MCF 10A (cell line): Measurements from ENCODE around the gene DICER1. TPM values are rescaled to one million over a fixed set of nuclear protein-coding genes. Genes with fewer than 3 reads are reported as not detected.

Experiments used
- BruUV-seq: library from RNA; stranded (reverse); fragments of 400-500 nt; replicated peaks from 2 replicates; lab custom pipeline; 2021; lab: Mats Ljungman, UMichigan
- CTCF ChIA-PET: fragments of 300-600 bp; sonication (Branson Sonifier 250); formaldehyde crosslinking; extraction: SDS; loops from one replicate; lab custom pipeline; 2021; ENCODE audit warnings: antibody characterized with exemption, inconsistent platforms; lab: Yijun Ruan, JAX
- POLR2A ChIA-PET: fragments of 300-600, 350-650 bp; sonication (Branson Sonifier 250); formaldehyde crosslinking; extraction: SDS; loops from one replicate; lab custom pipeline; 2020; ENCODE audit warnings: antibody characterized with exemption, inconsistent platforms; lab: Yijun Ruan, JAX
- DNase-seq: peaks from one replicate; pipeline ENCODE4 v3.0.0-alpha.2; 2018; ENCODE audit not compliant: unreplicated experiment
- H3K27ac Mint-ChIP-seq: one replicate; pipeline ENCODE4 v1.8.0; 2022; ENCODE audit warnings: mild to moderate bottlenecking, low read depth, mixed read lengths; ENCODE audit not compliant: unreplicated experiment
- H3K27me3 Mint-ChIP-seq: one replicate; pipeline ENCODE4 v1.8.0; 2022; ENCODE audit warnings: mixed read lengths; ENCODE audit not compliant: insufficient read depth, unreplicated experiment
- H3K36me3 Mint-ChIP-seq: one replicate; pipeline ENCODE4 v1.8.0; 2022; ENCODE audit warnings: mild to moderate bottlenecking, moderate library complexity, mixed read lengths; ENCODE audit not compliant: insufficient read depth, unreplicated experiment
- H3K4me1 Mint-ChIP-seq: one replicate; pipeline ENCODE4 v1.8.0; 2022; ENCODE audit warnings: mixed read lengths; ENCODE audit not compliant: insufficient read depth, unreplicated experiment
- H3K4me3 Mint-ChIP-seq: one replicate; pipeline ENCODE4 v1.8.0; 2022; ENCODE audit warnings: mild to moderate bottlenecking, moderate library complexity, mixed read lengths; ENCODE audit not compliant: unreplicated experiment
- H3K9me3 Mint-ChIP-seq: one replicate; pipeline ENCODE4 v1.8.0; 2022; ENCODE audit warnings: mixed read lengths; ENCODE audit not compliant: unreplicated experiment
- CTCF ChIP-seq: fragments of 200-600 bp; IDR thresholded peaks from one replicate; pipeline ENCODE4 v1.8.0; 2022; ENCODE audit warnings: antibody characterized with exemption, mild to moderate bottlenecking; ENCODE audit not compliant: unreplicated experiment
- intact Hi-C: fragments of 100-400 bp; cut with micrococcal nuclease; formaldehyde crosslinking; loops from 2 replicates; pipeline ENCODE4 v1.14.1; 2022
- total RNA-seq: library from RNA; stranded (reverse); gene quantifications from 2 replicates; pipeline ENCODE4 v1.2.3, GENCODE V29; 2022

The DICER1 gene
- total RNA-seq, 1 experiment from 2014 or later = 35.6 TPM

GRCh38 chr14:95088665-95089064, 68.7 kb downstream of the DICER1 start:
- no TSS peak for BruUV-seq
- POLR2A ChIA-PET = interaction anchor here (0.6 to 0.7 kb wide), 3 partner anchors 169 to 581 kb away, joined by 3 read pairs; no protein-coding TSS in a partner anchor
- Mint-ChIP-seq H3K9me3 (no peaks in the 10 kb centered on the region), H3K4me3 (no peak overlapping the region), H3K4me1 (no peaks in the 10 kb centered on the region), H3K27me3 (no peaks in the 10 kb centered on the region), H3K36me3 (peaks cover 86% of the 10 kb centered on the region), H3K27ac (no peak overlapping the region)
- TF ChIP-seq CTCF = no peak
- intact Hi-C loops = no loop called here
- CTCF ChIA-PET = interaction anchor here (0.5 to 1.6 kb wide), 4 partner anchors 11 to 1070 kb away, joined by 3 to 6 read pairs (median 4); no protein-coding TSS in a partner anchor
- DNase-seq = no peak

GRCh38 chr14:95087619-95088018, 69.7 kb downstream of the DICER1 start:
- no peak for TF ChIP-seq CTCF
- no peaks in the 10 kb centered on the region for H3K9me3 Mint-ChIP-seq
- ChIA-PET CTCF (interaction anchor here (1.6 kb wide), 1 partner anchor 12 kb away, joined by 6 read pairs; no protein-coding TSS in a partner anchor), POLR2A (no interaction called here)
- H3K4me1 Mint-ChIP-seq = no peaks in the 10 kb centered on the region
- no peaks in the 10 kb centered on the region for H3K27me3 Mint-ChIP-seq
- H3K4me3 Mint-ChIP-seq = no peak overlapping the region
- no peak overlapping the region for H3K27ac Mint-ChIP-seq
- intact Hi-C loops = no loop called here
- no TSS peak for BruUV-seq
- H3K36me3 Mint-ChIP-seq = peaks cover 79% of the 10 kb centered on the region
- DNase-seq = no peak

- CTCF ChIA-PET = no interaction called here
- BruUV-seq = no TSS peak
- no peak for TF ChIP-seq CTCF
- no peaks in the 10 kb centered on the region for H3K9me3 Mint-ChIP-seq
- H3K4me3 Mint-ChIP-seq = no peak overlapping the region
- peaks cover 60% of the 10 kb centered on the region for H3K36me3 Mint-ChIP-seq
- no peak for DNase-seq
- intact Hi-C loops = no loop called here
- POLR2A ChIA-PET = interaction anchor here (0.6 kb wide), 1 partner anchor 491 kb away, joined by 3 read pairs; no protein-coding TSS in a partner anchor
- H3K4me1 Mint-ChIP-seq = no peaks in the 10 kb centered on the region
- no peak overlapping the region for H3K27ac Mint-ChIP-seq
- no peaks in the 10 kb centered on the region for H3K27me3 Mint-ChIP-seq
Measured at GRCh38 chr14:95085321-95085720, 72.0 kb downstream of the DICER1 start.

- H3K4me1 Mint-ChIP-seq = no peaks in the 10 kb centered on the region
- no peak overlapping the region for H3K4me3 Mint-ChIP-seq
- no peak for DNase-seq
- intact Hi-C loops = no loop called here
- no peaks in the 10 kb centered on the region for H3K27me3 Mint-ChIP-seq
- H3K36me3 Mint-ChIP-seq = peaks cover 5% of the 10 kb centered on the region
- TF ChIP-seq CTCF = no peak
- ChIA-PET CTCF (no interaction called here), POLR2A (no interaction called here)
- no peaks in the 10 kb centered on the region for H3K9me3 Mint-ChIP-seq
- H3K27ac Mint-ChIP-seq = no peak overlapping the region
- BruUV-seq = no TSS peak
Measured at GRCh38 chr14:95078867-95079266, 78.5 kb downstream of the DICER1 start.
